ENCODE data around the gene SEMA7A.
"Not testable (repeated sequence)": the region's sequence is repeated elsewhere in the genome, so short reads cannot be mapped to it uniquely, and the experiment has no call there.

The SEMA7A gene

GRCh38 chr15:74397239-74398068 lies 36.3 kb downstream of the SEMA7A start:
- DNase-seq = no peak

- DNase-seq = no peak
Measured at GRCh38 chr15:74396445-74397238, 37.1 kb downstream of the SEMA7A start.

DNA sequence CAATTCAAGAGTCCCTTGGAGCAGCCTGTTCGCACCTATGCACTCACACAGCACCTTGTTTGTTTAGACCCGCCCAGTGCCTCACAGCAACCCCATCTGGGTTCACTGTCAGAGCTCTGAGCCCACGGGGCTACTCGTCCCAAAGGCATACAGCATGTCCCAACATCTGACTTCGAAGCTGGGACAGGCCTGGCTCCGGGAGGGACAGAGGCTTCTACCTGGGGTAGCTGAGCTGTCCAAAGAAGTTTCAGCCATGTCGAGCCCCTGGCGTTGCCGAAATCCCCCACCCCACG lies 37.7 kb downstream of the SEMA7A start:
- no peak for DNase-seq

DNA sequence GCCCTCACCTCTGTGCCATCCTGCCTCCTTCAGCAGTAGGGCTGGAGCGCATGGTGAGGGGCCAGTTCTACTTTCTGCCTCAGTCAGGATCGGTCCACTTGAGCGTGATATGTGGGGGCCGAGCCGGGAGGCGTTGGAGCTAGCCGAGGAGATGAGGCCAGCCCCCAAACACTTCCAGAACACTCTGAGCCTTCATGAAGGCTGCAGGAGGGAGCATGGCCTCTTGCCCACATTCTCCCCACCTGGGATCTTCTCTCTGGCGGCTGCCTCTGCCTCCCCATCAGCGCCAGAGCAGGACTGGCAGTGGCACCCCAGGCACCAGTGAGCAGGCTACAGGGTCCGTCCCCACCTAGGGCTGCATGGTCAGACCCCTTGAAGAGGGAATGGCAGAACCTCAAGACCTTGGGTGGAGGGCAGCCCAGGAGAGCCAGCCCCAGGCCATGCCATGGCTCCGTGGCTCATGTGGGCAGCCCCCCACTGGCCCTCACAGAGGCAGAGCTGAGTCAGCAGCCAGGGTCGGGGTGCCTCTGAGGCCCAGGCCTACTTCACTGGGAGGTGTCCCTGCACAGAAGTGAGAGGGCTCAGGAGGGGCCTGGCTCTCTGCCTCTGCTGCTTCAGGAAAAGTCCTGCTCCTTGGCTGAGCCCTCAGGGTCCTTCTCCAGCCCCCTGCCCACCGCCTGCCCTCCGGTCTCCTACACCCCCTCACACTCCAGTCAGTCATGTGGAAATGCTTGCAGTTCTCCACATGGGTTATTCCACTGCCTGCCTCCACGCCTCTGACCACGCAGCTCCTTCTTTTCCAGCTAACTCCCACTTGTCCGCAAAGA lies 38.2 kb downstream of the SEMA7A start:
- DNase-seq = no peak

- no peak for DNase-seq
Measured at GRCh38 chr15:74394090-74394846, 39.5 kb downstream of the SEMA7A start.

DNA sequence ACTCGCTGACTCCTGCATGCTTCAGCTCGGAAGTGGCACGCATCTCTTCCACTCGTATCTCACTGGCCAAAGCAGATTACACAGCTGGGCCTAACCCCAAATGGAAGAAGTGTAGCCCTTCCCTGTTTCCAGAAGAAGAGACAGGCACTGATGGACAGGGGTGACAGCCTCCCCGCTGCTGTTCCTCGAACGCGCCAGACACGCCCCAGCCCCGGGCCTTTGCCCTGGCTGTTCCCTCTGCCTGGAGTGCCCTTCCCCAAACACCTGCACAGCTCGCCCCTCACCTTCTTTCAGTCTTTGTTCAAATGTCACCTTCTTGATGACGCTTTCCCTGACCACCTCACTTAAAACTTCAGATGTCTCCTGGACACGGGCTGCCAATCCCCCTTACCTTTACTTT lies 40.3 kb downstream of the SEMA7A start:
- no peak for DNase-seq

- no peak for DNase-seq
Measured at GRCh38 chr15:74392902-74393301, 40.9 kb downstream of the SEMA7A start.

- DNase-seq = no peak
Measured at GRCh38 chr15:74392451-74392830, 41.3 kb downstream of the SEMA7A start.

GRCh38 chr15:74391582-74392450 lies 41.9 kb downstream of the SEMA7A start:
- no peak for DNase-seq

DNA sequence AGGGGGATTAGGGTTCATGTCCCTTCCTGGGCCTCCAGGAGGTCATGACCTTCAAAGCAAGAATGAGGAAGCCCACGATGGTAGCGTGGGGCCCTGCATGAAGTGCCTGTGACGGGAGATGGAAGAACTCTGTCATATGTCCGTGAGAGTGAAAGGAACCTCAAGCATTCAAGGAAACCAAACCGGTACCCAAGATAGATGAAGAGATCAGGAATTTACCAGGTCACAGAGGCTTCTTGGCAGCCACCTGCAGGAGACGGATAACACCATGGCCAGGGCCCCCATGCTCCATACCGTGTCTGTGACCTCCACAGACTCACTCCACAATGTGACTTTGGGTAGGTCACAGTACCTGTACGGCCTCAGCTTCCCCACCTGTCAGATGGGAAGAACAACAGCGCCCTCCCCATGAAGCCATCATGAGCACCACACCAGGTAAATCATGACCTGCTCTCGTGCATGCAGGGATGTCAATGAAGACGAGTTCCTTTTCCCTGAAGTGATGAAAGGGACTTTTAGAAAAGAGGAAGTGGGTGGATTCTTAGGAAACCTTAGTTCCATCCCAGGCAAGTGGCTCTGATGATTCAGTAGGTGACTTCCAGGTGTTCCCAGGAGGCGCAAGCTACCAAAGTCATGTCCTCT lies 43.0 kb downstream of the SEMA7A start:
- no peak for DNase-seq

GRCh38 chr15:74390049-74390646 lies 43.6 kb downstream of the SEMA7A start:
- DNase-seq = not testable (repeated sequence)

DNA sequence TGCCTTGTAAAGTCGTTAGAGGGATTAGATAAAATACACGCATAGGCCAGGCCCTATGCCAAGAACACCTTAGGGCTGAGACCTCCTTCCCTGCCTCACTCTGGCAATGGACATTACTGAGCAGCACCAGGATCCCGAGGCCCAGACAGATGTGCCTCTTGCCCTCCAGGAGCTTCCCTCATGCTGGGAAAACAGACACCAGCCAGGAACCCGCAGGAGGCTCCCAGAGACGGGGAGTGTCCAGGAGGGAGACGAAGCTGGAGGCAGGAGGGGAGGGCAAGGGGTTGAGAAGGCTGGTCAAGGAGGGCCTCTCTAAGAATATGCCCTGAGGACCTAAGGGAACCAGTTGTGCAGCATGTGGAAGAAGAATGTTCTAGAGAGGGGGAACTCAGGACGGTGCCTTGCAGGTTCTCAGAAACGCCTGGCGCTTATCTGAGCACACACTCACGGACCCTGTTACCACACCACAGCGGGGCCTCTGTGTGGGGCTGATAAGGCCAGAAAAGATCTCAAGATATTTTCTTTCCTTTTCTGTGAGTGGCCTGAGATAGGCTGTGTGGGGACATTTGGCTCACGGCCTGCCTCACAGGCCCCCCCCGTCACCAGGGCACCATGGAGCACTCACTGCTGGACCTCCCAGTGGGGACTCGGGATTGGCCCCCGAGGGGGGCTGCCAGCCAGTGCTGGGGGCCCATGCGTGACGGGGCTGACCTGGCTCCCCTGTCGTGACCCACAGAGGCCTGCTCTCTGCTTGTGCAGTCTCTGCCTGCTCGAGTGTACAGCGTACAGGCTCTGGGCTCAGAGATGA lies 44.3 kb downstream of the SEMA7A start:
- DNase-seq = no peak

- no peak for DNase-seq
Measured at GRCh38 chr15:74388363-74388951, 45.3 kb downstream of the SEMA7A start.

DNA sequence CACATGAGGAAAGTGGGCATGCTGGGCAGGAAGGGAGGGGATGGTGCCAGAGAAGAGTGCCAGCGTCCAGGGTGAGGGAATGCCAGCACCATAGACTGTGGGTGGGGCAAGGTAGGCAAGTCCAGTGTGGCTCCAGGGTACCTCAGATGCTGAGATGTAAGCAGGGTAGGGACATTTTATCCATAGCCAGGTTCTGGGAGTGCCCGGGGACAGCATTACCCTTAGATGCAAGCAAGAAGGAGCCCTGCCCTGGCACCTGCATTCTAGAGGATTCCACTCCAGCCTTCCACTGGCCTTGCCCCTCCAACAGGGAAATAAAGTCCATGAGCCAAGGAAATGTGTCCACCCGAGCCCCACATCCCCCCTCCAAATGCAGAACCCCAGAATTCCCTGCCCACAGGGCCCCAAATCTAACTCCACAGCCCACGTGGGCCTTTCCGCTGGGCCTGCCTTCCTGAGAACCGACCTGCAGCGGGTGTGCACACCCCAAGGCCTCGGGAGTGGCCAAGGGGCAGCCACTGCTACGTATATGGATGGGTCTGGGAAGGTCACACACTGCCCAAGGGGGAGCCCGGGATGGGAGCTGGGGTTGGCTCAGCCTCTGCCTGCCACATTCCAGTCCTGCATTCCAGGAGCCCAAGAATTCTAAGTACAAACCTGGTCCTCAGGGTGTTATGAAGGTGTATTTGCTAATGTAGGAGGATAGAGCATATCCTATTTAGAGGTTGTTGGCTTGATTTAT lies 46.0 kb downstream of the SEMA7A start:
- DNase-seq = no peak

DNA sequence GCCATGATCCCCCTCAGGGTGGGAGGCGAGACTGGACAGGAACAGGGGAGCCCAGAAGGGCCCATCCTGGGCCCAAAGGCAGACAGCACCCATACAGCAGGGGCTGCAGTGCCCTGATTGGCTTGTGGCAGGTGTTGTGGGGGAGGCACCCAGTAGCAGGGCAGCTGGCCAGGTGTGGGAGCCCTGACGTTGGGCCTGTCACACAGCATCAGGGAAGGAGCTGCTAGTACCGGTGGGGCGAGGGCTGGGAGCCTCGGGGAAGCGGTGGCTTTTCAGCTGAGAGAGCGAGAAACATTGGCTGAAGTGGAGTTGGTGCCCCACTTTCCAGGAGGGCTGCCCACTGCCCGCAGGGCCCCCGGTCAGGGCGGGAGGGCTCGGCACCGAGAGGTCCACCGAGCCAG lies 46.6 kb downstream of the SEMA7A start:
- no peak for DNase-seq

DNA sequence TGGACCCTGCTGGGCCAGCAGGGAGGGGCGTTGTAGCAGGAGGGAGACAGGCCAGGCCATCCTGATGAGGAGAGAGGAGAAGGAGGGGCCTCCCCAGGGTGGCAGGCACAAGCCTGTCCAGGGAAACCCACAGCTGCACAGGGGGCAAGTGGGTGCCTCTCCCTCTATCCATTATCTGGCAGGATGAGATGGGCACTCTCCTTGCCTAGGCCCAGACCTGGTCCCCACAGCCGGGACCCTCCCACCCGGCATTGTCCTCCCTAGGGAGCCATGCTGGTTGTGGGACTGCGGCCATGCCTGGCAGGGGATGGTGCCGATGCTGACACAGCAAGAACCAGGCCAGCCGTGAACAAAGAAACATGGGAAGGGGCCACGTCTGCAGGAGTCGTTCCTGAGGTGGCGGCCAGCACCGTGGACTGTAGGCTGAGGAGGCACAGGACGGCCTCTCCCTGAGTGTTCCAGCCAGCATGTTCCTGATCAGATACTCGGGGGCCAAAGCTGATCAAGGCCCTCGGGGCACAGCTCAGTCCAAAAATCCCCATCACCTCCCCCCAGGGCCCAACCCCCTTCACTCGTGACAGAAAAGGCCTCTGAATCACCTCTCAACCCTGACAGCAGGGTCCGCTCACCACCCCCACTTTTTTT lies 47.1 kb downstream of the SEMA7A start:
- DNase-seq = no peak

DNA sequence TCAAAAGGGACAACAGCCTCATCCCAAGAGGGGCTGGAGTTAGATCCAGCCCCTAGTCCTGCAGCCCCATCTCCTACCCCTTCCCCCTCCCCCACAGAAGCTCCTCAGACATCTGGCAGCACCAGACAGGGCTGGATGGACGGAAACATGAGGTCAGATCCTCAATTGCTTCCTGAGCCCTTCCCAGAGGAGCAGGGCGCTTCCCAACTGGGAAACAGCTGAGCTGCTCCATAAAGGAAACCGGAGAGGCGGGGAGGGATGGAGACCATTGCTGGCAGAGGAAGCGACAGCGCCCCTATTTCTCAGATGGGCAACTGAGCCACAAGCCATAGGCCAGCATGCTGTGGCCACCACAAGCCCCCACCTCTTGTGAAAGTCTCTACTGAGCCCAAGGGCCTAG lies 48.0 kb downstream of the SEMA7A start:
- DNase-seq = no peak

Data from NCI-H2081 treated with DMSO at 0.1 percent for 48 hours (cell line).